Stimulated activated CD4-positive, alpha-beta T cell treated with anti-CD3 and anti-CD28 coated beads, Interleukin-4, amount 100 ng/mL, for 1 hour (primary cell): ENCODE measurements around the gene CLDN18.

Source experiments
- DNase-seq: peaks from one replicate; pipeline ENCODE4 v3.0.0-alpha.2; 2020

CLDN18 gene

DNA sequence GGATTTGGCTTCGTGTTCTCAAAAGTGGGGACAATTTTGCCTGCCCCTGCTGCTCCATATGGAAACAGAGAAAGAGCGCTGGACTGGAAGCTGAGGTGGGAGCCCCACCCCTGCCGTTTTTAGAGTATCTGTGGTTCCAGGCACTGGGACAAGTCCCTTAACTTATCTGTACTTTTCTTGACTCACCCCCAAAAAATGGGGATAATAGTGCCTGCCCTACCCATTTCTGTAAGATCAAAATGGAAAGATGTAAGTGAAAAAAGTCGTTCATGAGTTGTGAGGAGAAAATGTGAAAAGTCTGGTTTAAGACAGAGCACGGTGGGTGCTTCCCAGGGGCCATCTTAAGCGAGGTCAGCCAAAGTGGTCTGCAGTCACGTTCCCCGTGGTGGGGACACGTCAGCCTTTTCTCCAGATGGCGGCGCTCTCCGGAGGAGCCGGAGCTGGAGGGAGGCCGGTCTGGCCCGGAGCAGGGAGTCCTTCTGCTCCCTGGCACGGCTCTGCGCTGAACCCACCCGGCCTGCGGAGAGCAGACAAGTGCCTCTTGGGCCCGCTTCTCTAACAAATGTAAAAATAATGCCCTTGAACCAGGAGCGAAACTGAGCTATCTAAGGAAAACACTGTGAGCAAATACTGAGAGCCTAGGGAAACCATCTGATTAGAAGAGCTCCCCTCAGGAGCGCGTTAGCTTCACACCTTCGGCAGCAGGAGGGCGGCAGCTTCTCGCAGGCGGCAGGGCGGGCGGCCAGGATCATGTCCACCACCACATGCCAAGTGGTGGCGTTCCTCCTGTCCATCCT lies at the start of gene CLDN18:
CLDN18 (plus strand) TSS at position 690 of the 797 bp plus-strand sequence; CDS start at position 751, 61 bp downstream.
- DNase-seq = no peak

- DNase-seq = no peak
Measured at GRCh38 chr3:137962251-137962650, 47.7 kb upstream of the CLDN18 start.

- no peak for DNase-seq
Measured at GRCh38 chr3:137963463-137963862, 46.5 kb upstream of the CLDN18 start.

GRCh38 chr3:137970914-137971831 lies 38.8 kb upstream of the CLDN18 start:
- DNase-seq = peak; percentile 57

- no peak for DNase-seq
Measured at GRCh38 chr3:137972396-137972795, 37.6 kb upstream of the CLDN18 start.

DNA sequence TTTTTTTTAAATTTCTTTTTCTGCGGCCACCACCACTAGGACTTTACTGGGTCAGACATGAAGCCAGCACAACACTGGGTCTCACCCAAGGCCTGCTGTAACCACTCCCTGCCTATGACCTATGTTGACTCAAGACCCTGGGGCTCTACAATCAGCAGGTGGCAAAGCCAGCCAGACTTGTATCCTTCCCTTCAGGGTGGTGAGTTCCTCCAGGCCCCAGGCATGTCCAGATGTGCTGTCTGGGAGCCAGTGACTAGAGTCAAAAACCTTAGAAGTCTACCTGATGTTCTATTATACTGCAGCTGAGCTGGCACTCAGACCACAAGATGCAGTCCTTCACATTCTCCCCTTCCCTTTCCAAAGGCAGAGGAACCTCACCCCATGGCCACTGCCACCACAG lies 31.6 kb upstream of the CLDN18 start:
- no peak for DNase-seq

DNA sequence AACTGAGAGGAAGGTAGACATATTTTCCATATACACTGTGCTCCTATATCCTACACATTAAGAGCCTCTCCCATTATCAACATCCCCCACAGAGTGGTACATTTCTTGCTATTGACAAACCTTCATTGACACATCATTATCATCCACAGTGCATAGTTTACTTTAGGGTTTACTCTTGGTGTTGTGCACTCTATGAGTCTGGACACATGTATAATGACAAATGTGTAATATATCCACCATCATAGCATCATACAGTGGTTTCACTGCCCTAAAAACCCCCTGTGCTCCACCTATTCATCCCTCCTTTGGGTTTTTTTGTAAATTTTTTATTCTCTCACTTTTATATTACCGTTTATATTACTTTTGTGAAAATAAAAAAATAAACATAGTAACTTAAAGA lies 22.2 kb upstream of the CLDN18 start:
- DNase-seq = no peak

- no peak for DNase-seq
Measured at GRCh38 chr3:137988152-137988551, 21.8 kb upstream of the CLDN18 start.

DNA sequence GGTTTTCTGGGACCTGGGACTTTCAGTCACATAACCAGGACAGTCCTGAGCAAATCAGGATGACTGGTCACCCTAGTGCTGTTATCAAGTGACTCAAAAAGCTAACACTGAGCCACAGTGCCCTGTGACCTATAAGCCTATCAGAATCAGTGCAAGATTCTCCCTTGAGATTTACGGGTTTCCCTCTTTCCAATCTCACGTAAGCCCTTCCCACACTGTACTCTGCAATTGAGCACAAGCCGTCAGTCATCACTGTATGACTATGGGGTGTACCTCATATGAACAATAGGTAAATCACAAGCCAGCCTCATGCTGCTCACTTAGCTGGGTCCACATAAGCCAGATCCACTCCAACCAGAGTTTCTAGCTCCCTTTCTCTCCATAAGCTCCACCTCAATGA lies 21.0 kb upstream of the CLDN18 start:
- no peak for DNase-seq

GRCh38 chr3:137990427-137990826 lies 19.5 kb upstream of the CLDN18 start:
- DNase-seq = no peak

DNA sequence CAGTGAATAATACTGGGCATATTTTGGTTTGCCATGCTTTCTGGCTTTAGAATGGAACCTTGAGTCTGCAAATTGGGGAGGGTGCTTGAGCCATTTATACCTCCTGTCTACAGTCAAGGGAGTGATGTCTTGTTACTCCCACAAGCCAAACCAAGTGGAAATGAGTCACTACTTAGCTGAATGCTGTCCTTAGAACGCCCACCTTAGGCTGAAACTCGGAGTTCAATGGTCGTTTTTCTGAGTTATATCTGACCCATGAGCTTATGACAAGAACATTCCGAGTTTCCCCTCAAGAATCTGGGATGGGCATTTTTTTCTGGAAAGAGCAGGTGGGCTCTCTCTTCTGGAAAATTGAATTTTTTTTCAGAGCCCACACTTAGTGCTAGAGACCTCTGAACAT lies 17.4 kb upstream of the CLDN18 start:
- no peak for DNase-seq

DNA sequence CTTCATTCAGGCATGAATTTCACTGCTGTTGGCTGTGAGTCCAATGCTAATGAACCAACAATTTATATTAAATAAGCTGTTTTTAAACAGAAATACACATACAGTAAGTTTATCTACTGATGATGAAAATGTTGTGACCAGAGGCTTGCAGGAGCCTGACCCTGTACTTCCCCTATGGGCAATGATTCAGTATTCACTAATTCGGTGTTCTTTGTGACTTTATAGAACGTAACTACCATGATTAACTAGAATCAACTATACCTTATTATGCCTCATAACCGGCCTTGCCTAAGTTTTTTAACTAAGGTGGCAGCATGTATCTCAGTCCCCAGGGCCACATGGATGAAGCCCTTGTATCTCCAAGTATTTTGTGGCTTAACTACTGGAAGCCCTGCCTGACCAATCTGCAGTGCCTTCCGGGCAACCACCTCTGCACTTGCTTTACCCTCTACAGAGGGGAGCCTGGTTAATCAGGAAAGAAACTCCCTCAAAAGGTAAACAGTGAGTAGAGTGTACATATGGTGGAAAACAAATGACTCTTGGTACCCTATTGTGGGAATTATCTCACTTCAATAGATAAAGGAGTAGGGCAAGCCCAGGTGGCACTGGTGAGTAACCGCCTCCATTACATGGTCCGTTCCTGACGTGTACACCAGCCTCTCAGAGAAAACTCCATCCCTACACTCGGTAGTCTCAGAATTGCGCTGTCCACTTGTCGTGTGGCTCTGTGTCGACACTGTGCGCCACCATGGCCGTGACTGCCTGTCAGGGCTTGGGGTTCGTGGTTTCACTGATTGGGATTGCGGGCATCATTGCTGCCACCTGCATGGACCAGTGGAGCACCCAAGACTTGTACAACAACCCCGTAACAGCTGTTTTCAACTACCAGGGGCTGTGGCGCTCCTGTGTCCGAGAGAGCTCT lies 11.6 kb upstream of the CLDN18 start:
- no peak for DNase-seq

DNA sequence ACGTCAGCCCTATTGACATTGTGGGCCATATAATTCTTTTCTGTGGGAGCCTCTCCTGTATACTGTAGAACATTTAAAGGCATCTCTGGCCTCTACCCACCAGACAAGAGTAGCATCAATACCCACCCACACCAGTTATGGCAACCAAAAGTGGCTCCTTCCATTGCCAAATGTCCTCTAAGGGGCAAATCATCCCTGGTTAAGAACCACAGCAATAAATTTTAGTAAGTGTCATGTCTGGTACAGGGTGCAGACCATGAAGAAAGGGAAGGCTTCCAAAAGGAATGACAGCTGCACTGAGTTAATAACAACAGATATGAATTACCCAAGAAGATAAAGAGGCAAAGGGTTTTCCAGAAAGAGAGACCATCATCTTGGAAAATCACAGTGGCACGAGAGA lies 6.9 kb upstream of the CLDN18 start:
- DNase-seq = no peak

GRCh38 chr3:138005627-138006026 lies 4.3 kb upstream of the CLDN18 start:
- DNase-seq = no peak

DNA sequence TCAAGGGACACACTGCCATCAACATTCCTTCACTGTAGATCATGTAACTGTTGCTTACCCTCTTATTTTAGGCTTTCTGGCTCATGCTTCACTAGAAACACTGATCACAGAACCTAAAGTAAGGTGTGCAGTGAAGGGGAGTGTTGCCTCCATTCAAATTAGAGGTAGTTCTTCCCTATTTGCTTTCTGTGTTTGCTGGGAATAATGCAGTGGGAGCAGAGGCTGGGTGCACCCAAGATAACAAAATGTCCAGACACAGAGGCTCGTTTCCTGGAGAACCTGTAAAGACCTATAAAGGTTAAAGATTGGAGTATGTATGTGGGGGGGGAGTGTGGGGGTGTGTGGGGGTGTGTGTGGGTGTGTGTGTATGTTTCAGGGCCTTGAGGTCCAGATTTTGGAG lies 2.1 kb upstream of the CLDN18 start:
- DNase-seq = no peak

DNA sequence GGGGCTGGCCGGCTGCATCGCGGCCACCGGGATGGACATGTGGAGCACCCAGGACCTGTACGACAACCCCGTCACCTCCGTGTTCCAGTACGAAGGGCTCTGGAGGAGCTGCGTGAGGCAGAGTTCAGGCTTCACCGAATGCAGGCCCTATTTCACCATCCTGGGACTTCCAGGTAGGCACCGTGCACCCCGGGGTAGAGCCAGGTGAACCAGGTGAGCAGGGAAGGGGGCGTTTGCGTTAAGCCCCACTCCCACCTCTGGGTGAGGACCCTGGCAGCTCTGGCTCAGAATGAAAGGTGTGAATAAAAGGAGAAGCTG lies 267 bp downstream of the CLDN18 start:
- DNase-seq = no peak

- no peak for DNase-seq
Measured at GRCh38 chr3:138011722-138012121, 1.8 kb downstream of the CLDN18 start.

DNA sequence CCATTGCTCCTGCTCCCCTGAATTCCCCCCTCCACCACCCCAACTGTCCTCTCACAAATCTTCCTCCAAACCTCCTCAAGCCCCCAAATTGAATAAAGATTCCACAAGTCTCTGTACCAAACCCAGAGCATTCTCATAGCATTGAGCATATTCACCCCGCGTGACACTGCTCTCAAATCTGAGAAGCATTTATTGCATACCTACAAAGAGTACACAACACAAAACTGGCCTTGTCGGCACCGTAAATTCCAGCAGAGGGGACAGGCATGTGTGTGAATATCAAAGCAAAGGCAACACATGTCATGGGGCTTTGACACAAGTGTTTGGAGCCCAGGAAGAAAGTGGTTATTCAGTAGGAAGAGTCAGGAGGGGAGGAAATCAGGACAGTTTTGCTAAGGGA lies 2.6 kb downstream of the CLDN18 start:
- no peak for DNase-seq

- no peak for DNase-seq
Measured at GRCh38 chr3:138016065-138016464, 6.1 kb downstream of the CLDN18 start.

DNA sequence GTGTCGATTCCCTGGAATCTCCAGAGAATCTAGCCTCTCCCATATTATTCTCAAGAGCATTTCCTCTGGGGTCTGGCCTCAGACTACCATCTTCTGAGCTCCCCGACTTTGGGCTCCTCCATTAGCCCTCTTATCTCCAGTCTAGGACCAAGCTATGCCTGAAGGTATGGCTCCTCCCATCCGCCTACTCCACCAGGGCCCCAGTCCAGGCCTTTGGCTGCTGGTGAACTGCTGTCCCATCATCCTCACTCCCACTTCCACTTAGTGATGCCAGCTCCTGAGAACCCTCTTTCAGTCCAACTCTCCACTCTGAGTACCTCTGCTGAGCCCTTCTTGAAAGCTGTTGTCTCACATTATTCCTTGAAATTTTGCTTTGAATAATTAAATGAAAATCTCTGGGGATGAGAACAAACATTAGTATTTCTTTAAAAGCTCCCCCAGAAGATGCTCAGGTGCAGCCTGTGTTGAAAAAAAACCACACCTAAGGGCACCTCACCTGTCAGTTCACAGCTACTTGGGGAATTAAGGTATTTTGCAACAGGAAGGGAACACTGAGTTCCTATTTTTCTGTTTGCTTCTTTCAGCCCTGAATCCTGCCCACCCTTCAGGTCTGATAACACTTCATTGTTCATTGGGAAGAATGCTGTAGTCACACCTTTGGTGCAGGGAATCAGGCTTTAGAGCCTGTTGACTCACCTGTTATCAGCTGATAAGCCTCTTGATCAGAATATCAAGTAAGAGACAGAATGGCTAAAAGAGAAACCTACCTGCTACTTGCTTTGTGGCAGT lies 9.5 kb downstream of the CLDN18 start:
- no peak for DNase-seq

GRCh38 chr3:138023754-138024153 lies 13.8 kb downstream of the CLDN18 start:
- DNase-seq = no peak

GRCh38 chr3:138025553-138025952 lies 15.6 kb downstream of the CLDN18 start:
- no peak for DNase-seq
